ENCODE results near the gene PPP3R1. TPM values are rescaled to one million over a fixed set of nuclear protein-coding genes. Genes with fewer than 3 reads are reported as not detected.
A peak's percentile ranks its signal among the peaks of the same experiment; 100 is the strongest.

The PPP3R1 gene
- total RNA-seq, 1 donor from 2014 or later = 65.7 TPM

DNA sequence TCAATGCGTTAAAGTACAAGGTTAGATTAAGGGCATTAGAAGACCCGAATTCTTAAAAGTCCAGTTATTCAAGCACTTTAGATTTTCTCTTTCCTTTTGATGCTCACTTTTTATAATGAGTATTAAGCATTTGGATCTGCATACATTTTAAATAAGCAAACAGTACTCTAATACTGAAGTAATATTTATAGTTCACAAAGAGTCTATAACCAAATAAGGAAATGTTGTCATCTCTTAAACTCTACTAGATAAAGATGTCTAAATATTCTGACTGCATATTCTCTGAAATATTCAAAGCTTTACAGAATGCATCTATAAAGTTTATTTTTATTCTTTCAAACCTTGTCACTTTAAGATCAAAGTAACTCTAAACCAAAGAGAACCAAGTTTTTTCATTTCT, 25.5 kb downstream of the PPP3R1 start:
- no peak overlapping the region for H3K27ac Mint-ChIP-seq (ENCODE audit: unreplicated experiment)
- no peak for TF ChIP-seq CTCF (IDR thresholded peaks at IDR 0.05; ENCODE audit: unreplicated experiment)

DNA sequence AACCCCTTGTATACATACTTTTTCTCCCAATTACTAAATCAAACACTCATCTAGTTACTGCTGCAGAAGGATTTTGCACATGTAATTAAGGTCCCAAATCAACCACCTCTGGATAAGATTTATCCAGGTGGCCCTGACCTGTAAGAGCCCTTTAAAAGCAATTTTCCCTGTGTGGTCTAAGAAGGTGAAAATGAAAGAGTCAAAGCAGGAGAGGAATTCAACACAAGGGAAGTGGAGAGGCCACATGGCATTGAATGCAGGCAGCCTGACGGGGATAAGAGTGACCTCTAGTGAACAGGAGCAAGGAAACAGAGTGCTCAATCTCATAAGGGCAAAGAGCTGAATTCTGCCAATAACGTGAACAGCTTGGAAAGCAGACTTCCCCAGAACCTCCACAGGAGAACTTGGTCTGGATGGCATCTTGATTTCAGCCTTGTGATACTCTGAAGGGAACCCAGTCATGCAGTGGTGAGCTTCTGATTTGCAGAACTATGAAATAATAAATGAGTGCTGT, 27.2 kb downstream of the PPP3R1 start:
- Mint-ChIP-seq H3K27me3 (ENCODE audit: unreplicated experiment) (no peaks in the 10 kb centered on the region), H3K36me3 (ENCODE audit: low read depth, unreplicated experiment) (peaks cover under 1% of the 10 kb centered on the region), H3K9me3 (ENCODE audit: unreplicated experiment) (no peaks in the 10 kb centered on the region), H3K4me1 (ENCODE audit: unreplicated experiment) (peaks cover 27% of the 10 kb centered on the region), H3K27ac (ENCODE audit: unreplicated experiment) (peak overlapping the region; percentile 21), H3K4me3 (ENCODE audit: unreplicated experiment) (no peak overlapping the region)
- peak; percentile 33 for DNase-seq (ENCODE audit: low spot score)
- TF ChIP-seq CTCF (IDR thresholded peaks at IDR 0.05; ENCODE audit: unreplicated experiment) = no peak

More for the DNA sequence above, 25.5 kb downstream of the PPP3R1 start:
- Mint-ChIP-seq H3K4me1 (ENCODE audit: unreplicated experiment) (peaks cover 41% of the 10 kb centered on the region), H3K4me3 (ENCODE audit: unreplicated experiment) (no peak overlapping the region), H3K36me3 (ENCODE audit: low read depth, unreplicated experiment) (peaks cover 4% of the 10 kb centered on the region), H3K9me3 (ENCODE audit: unreplicated experiment) (no peaks in the 10 kb centered on the region), H3K27me3 (ENCODE audit: unreplicated experiment) (no peaks in the 10 kb centered on the region)
- DNase-seq (ENCODE audit: low spot score) = no peak

- DNase-seq (ENCODE audit: low spot score) = no peak
- no peaks in the 10 kb centered on the region for H3K27me3 Mint-ChIP-seq (ENCODE audit: unreplicated experiment)
- no peaks in the 10 kb centered on the region for H3K9me3 Mint-ChIP-seq (ENCODE audit: unreplicated experiment)
- H3K27ac Mint-ChIP-seq (ENCODE audit: unreplicated experiment) = no peak overlapping the region
- no peak overlapping the region for H3K4me3 Mint-ChIP-seq (ENCODE audit: unreplicated experiment)
- TF ChIP-seq CTCF (IDR thresholded peaks at IDR 0.05; ENCODE audit: unreplicated experiment) = no peak
- peaks cover 22% of the 10 kb centered on the region for H3K4me1 Mint-ChIP-seq (ENCODE audit: unreplicated experiment)
- H3K36me3 Mint-ChIP-seq (ENCODE audit: low read depth, unreplicated experiment) = no peaks in the 10 kb centered on the region
These were observed 28.9 kb downstream of the PPP3R1 start for GRCh38 chr2:68223419-68223818.

DNA sequence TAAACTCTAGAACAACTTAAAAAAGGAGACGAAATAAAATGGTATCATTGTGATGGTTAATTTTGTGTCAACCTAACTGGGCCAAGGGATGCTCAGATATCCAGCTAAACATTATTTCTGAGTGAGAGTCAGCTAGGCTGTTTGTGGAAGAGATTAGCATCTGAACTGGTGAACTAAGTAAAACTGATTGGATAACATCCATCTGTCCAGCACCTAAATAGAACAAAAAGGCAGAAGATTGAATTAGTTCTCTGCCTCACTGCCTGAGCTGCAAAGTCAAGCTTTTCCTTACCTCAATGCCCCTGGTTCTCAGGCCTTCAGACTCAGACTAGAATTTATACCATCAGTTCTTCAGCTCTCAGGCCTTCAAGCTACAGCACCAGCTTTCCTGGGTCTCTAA, 30.0 kb downstream of the PPP3R1 start:
- Mint-ChIP-seq H3K9me3 (ENCODE audit: unreplicated experiment) (no peaks in the 10 kb centered on the region), H3K4me1 (ENCODE audit: unreplicated experiment) (peaks cover 21% of the 10 kb centered on the region), H3K27me3 (ENCODE audit: unreplicated experiment) (no peaks in the 10 kb centered on the region), H3K4me3 (ENCODE audit: unreplicated experiment) (no peak overlapping the region), H3K27ac (ENCODE audit: unreplicated experiment) (no peak overlapping the region), H3K36me3 (ENCODE audit: low read depth, unreplicated experiment) (no peaks in the 10 kb centered on the region)
- TF ChIP-seq CTCF (IDR thresholded peaks at IDR 0.05; ENCODE audit: unreplicated experiment) = no peak
- DNase-seq (ENCODE audit: low spot score) = no peak

DNA sequence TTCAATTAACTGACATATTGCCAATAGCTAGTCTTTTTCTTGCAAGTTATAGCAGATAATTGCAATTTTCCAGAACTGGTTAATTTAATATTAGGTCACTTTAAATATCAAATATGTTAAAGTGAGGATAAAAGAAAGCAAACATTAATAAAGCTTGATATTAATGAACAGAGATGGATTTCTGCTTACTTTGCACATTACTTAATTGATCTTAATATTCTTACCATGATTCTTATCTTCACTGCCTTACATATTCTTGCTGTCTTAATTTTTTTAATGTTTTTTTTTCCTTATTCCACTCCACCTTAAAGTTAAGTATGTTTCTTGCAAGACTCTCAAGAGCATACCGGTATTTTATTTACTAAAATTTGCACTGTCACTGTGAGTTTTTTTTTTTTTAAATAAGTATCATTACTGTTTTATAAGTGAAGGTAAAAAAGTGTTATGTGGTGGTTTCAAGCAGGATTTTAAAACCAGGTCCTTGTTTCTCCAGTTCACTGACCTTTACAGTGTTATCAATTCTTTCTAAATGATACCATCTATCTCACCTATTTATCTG, 33.9 kb downstream of the PPP3R1 start:
- no peak for TF ChIP-seq CTCF (IDR thresholded peaks at IDR 0.05; ENCODE audit: unreplicated experiment)
- Mint-ChIP-seq H3K27me3 (ENCODE audit: unreplicated experiment) (no peaks in the 10 kb centered on the region), H3K27ac (ENCODE audit: unreplicated experiment) (no peak overlapping the region), H3K36me3 (ENCODE audit: low read depth, unreplicated experiment) (no peaks in the 10 kb centered on the region), H3K9me3 (ENCODE audit: unreplicated experiment) (no peaks in the 10 kb centered on the region), H3K4me1 (ENCODE audit: unreplicated experiment) (peaks cover 11% of the 10 kb centered on the region), H3K4me3 (ENCODE audit: unreplicated experiment) (no peak overlapping the region)
- DNase-seq (ENCODE audit: low spot score) = no peak
